Adrenal gland (tissue), 5 donors: Measurements from ENCODE around the gene TMPRSS5.
"Not testable (repeated sequence)": the region's sequence is repeated elsewhere in the genome, so short reads cannot be mapped to it uniquely, and the experiment has no call there.

Experiments used
- POLR2A ChIP-seq, 2 donors: fragments of 450-650 bp; IDR thresholded peaks; one replicate each; pipeline ENCODE4 v1.6.1; 2017; ENCODE audit warnings: antibody characterized with exemption in 2 of 2, mild to moderate bottlenecking in 2 of 2, moderate library complexity in 1 of 2
- TF ChIP-seq, protein P1 (sequence below), 6 experiments: fragments of 450-650 bp in 4 of 6; fragments of 200-600 bp in 2 of 6; sonication (generic) in 1 of 6; IDR thresholded peaks; 1 replicate in 5 of 6; 2 replicates in 1 of 6; pipeline versions ENCODE4 v1.5.1 to v1.8.0; 2016 to 2021; ENCODE audit warnings: antibody characterized with exemption in 6 of 6, mild to moderate bottlenecking in 2 of 6, moderate library complexity in 1 of 6
- donor health status: DM: no; HTN: no; CAD: no.

DNA sequence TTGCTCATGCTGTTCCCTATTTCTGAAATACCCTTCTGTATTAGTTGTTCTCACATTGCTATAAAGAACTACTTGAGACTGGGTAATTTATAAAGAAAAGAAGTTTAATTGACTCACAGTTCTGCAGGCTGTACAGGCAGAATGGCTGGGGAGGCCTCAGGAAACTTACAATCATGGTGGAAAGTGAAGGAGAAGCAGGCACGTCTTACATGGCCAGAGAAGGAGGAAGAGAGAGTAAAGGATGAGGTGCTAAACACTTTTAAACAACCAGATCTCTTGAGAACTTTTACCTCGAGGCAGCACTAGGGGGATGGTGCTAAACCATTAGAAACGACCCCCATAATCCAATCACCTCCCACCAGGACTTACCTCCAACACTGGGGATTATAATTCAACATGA is 14.4 kb upstream of the TMPRSS5 start:
- TF ChIP-seq POLR2A (IDR thresholded peaks at IDR 0.05) = not testable (repeated sequence)
- TF ChIP-seq, protein P1, sequence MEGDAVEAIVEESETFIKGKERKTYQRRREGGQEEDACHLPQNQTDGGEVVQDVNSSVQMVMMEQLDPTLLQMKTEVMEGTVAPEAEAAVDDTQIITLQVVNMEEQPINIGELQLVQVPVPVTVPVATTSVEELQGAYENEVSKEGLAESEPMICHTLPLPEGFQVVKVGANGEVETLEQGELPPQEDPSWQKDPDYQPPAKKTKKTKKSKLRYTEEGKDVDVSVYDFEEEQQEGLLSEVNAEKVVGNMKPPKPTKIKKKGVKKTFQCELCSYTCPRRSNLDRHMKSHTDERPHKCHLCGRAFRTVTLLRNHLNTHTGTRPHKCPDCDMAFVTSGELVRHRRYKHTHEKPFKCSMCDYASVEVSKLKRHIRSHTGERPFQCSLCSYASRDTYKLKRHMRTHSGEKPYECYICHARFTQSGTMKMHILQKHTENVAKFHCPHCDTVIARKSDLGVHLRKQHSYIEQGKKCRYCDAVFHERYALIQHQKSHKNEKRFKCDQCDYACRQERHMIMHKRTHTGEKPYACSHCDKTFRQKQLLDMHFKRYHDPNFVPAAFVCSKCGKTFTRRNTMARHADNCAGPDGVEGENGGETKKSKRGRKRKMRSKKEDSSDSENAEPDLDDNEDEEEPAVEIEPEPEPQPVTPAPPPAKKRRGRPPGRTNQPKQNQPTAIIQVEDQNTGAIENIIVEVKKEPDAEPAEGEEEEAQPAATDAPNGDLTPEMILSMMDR (IDR thresholded peaks at IDR 0.05) = not testable (repeated sequence)
